Measurements from ENCODE around the gene PTPRD.

Gene PTPRD

DNA sequence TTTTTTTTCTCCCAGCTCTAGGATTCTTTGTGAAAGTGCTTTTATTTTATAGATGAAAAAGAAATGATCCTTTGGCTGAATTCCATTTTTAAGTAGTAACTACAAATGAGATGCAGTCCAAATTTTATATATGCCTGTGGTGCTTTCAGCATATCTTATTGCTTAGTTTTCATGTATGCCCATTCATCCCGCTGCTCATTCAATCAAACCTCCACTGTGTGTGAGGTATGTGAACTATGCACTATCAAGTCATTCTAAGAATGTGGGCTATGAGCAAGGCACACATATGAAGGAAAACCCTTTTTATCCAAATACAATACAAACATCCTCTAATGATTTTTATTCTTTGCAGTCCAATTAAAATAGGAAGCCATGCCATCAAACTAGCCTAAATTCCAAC lies 1744.2 kb downstream of the PTPRD start:
- DNase-seq (ENCODE audit: low read depth): no peak
- no peak overlapping the region for H3K4me3 ChIP-seq (ENCODE audit: control insufficient read depth, low read depth, low read length)
- TF ChIP-seq, protein P1, sequence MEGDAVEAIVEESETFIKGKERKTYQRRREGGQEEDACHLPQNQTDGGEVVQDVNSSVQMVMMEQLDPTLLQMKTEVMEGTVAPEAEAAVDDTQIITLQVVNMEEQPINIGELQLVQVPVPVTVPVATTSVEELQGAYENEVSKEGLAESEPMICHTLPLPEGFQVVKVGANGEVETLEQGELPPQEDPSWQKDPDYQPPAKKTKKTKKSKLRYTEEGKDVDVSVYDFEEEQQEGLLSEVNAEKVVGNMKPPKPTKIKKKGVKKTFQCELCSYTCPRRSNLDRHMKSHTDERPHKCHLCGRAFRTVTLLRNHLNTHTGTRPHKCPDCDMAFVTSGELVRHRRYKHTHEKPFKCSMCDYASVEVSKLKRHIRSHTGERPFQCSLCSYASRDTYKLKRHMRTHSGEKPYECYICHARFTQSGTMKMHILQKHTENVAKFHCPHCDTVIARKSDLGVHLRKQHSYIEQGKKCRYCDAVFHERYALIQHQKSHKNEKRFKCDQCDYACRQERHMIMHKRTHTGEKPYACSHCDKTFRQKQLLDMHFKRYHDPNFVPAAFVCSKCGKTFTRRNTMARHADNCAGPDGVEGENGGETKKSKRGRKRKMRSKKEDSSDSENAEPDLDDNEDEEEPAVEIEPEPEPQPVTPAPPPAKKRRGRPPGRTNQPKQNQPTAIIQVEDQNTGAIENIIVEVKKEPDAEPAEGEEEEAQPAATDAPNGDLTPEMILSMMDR (IDR thresholded peaks at IDR 0.05; ENCODE audit: control insufficient read depth, insufficient read depth, low read depth, low read length, missing control alignments): no peak

DNA sequence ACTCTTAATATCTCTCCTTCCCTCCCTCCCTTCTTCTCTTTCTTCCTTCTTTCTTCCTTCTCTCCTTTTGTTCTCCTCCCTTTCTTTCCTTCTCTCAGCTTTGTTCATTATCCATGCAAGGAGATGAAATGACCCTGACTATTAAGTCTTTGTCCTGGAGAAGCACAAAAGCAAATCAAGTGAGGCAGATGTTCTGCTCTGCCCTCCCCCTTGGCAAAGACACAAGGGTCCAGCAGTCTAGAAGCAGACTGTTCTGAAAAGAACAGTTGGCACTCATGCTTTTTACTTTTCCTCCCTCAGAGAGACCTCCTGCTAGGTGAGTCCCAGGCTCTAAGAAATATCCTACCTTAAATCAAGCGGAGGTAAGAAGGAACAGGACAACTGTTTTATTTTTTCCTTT lies 1745.7 kb downstream of the PTPRD start:
- no peak for DNase-seq (ENCODE audit: low read depth)
- H3K4me3 ChIP-seq (ENCODE audit: control insufficient read depth, low read depth, low read length): no peak overlapping the region
- TF ChIP-seq, protein P1 (IDR thresholded peaks at IDR 0.05; ENCODE audit: control insufficient read depth, insufficient read depth, low read depth, low read length, missing control alignments): no peak

DNA sequence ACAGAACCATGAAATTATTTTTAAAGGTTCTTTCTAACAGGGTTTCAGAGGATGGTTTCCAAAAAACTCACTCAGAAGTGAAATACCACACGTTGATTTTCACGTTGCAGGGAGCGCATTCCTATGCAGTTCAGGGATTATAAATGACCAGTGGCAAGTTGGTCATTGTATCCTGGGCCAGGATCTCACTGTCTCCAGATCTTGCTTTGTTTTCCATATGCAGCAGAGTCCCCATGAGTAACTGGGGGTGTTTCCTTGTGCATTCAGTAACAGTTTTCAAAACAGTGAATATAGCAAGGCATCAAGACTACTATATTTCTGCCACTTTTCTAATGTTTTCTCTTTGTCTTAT lies 1748.3 kb downstream of the PTPRD start:
- TF ChIP-seq, protein P1 (IDR thresholded peaks at IDR 0.05; ENCODE audit: control insufficient read depth, insufficient read depth, low read depth, low read length, missing control alignments): no peak
- H3K4me3 ChIP-seq (ENCODE audit: control insufficient read depth, low read depth, low read length): no peak overlapping the region
- no peak for DNase-seq (ENCODE audit: low read depth)

DNA sequence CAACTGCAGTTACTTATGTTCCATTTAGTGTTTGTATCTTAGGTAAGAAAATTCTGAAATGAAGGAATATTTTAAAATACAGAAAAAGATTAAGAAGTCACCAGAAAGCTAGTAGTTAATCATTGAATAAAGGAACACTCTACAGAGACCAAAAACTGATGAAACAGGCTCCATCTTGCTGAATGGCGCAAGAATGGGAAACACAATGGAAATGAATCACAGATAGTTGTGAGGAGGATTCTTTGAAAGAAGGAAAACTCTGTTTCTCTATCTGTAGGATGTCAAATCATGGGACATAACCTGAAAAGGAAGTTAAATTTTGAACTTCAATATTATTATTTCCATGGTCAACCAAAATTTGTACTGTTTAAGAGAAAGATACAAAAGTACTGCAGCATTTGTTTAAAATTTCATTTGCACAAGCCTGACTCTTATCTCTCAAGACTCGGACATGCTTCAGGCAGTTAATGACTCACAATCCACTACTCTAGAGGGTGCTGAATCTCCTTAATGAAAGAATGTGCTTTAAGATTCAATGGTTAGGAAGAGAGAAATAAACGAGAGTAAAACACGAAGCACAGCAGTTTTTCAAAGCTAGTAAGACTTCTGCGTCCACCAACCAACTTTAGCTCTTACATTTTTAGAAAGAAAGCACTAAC lies 1748.8 kb downstream of the PTPRD start:
- no peak overlapping the region for H3K4me3 ChIP-seq (ENCODE audit: control insufficient read depth, low read depth, low read length)
- TF ChIP-seq, protein P1 (IDR thresholded peaks at IDR 0.05; ENCODE audit: control insufficient read depth, insufficient read depth, low read depth, low read length, missing control alignments): no peak
- no peak for DNase-seq (ENCODE audit: low read depth)

DNA sequence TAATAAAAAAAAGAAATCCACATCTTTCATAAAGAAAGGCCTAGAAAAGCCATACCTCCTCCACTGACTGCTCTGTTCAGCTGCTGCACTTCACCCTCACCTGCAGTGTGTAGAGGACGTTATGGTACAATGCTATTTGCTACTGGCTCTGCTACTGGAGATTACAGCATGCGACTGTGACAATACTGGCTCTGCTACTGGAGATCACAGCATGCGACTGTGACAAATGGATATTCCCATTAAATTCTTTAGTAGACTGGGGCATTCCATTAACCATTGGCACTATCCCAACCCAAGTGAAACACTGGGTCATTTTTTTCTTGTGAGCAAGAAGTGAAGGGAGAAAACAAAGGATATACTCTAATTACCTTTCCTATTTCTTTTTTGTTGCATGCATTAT lies 1749.7 kb downstream of the PTPRD start:
- H3K4me3 ChIP-seq (ENCODE audit: control insufficient read depth, low read depth, low read length): no peak overlapping the region
- no peak for DNase-seq (ENCODE audit: low read depth)
- TF ChIP-seq, protein P1 (IDR thresholded peaks at IDR 0.05; ENCODE audit: control insufficient read depth, insufficient read depth, low read depth, low read length, missing control alignments): no peak

DNA sequence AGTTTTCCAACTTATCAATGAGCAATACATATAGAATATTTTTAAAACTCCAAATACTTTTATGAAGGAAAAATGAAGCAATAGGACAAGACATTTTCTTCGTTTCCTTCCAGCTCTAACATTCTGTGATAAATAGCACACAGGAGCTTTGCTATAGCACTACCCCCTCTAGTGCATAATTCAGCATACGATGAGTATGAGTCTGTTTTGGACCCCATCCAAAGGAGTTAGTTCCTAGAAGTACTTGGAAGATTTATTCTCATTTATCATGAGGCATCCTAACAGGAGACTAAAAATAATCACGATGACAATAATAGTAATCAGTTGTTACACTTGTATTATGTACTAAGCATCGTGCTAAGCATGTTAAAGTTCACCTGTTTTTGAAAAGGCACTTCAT lies 1751.9 kb downstream of the PTPRD start:
- TF ChIP-seq, protein P1 (IDR thresholded peaks at IDR 0.05; ENCODE audit: control insufficient read depth, insufficient read depth, low read depth, low read length, missing control alignments): no peak
- DNase-seq (ENCODE audit: low read depth): no peak
- H3K4me3 ChIP-seq (ENCODE audit: control insufficient read depth, low read depth, low read length): no peak overlapping the region

DNA sequence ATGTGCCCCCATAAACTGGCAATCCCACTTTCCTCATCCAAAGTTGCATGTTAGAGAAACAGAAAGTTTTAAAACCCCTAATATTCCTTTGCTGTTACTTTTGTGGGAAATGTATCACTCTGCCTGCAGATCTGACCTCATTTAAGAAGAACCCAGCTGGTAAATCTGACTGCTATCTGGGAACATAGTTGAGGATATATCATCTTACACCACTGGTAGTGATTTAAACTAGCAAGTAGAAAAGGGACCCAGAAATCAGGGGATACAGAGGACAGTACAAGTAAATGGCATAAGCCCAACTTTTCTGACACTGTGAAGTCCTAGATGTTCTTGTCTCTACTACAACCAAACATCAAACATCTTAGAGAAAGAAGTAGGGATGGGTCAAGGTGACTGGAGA lies 1752.7 kb downstream of the PTPRD start:
- H3K4me3 ChIP-seq (ENCODE audit: control insufficient read depth, low read depth, low read length): no peak overlapping the region
- TF ChIP-seq, protein P1 (IDR thresholded peaks at IDR 0.05; ENCODE audit: control insufficient read depth, insufficient read depth, low read depth, low read length, missing control alignments): no peak
- no peak for DNase-seq (ENCODE audit: low read depth)
